H9 (cell line): ENCODE measurements around the gene DHCR7. TPM values are rescaled to one million over a fixed set of nuclear protein-coding genes. Genes with fewer than 3 reads are reported as not detected.

Experiments used
- DNase-seq: peaks from one replicate; pipeline ENCODE4 v3.0.0-alpha.2; 2017
- H2AFZ ChIP-seq: one replicate; pipeline ENCODE4 v1.6.1; 2013; ENCODE audit warnings: mild to moderate bottlenecking, low read length, control low read depth, moderate library complexity
- H2AK5ac ChIP-seq: 2 replicates; pipeline ENCODE4 v1.6.1; 2013; ENCODE audit warnings: low read length, control low read depth, mixed read lengths; ENCODE audit not compliant: insufficient read length
- H2BK120ac ChIP-seq: one replicate; pipeline ENCODE4 v1.6.1; 2013; ENCODE audit warnings: low read depth, mild to moderate bottlenecking, low read length, control low read depth, inconsistent platforms; ENCODE audit not compliant: poor library complexity, severe bottlenecking
- H2BK12ac ChIP-seq: 2 replicates; pipeline ENCODE4 v1.6.1; 2013; ENCODE audit warnings: low read length, control low read depth, mixed read lengths, low read depth; ENCODE audit not compliant: insufficient read length
- H2BK15ac ChIP-seq: 2 replicates; pipeline ENCODE4 v1.6.1; 2013; ENCODE audit warnings: low read depth, low read length, control low read depth
- H2BK20ac ChIP-seq: one replicate; pipeline ENCODE4 v1.6.1; 2013; ENCODE audit warnings: low read depth, mild to moderate bottlenecking, low read length, control low read depth, inconsistent platforms; ENCODE audit not compliant: poor library complexity, severe bottlenecking
- H2BK5ac ChIP-seq: 2 replicates; pipeline ENCODE4 v1.6.1; 2013; ENCODE audit warnings: low read length, control low read depth, mixed read lengths; ENCODE audit not compliant: insufficient read length
- H3K14ac ChIP-seq: 2 replicates; pipeline ENCODE4 v1.6.1; 2013; ENCODE audit warnings: low read length, control low read depth; ENCODE audit not compliant: insufficient read depth
- H3K18ac ChIP-seq: 2 replicates; pipeline ENCODE4 v1.6.1; 2013; ENCODE audit warnings: low read depth, mild to moderate bottlenecking, mixed read lengths, low read length, control low read depth; ENCODE audit not compliant: insufficient read length
- H3K23ac ChIP-seq: 2 replicates; pipeline ENCODE4 v1.6.1; 2013; ENCODE audit warnings: low read length, control low read depth, mixed read lengths, low read depth; ENCODE audit not compliant: insufficient read length
- H3K23me2 ChIP-seq: 2 replicates; pipeline ENCODE4 v1.6.1; 2013; ENCODE audit warnings: low read depth, mild to moderate bottlenecking, mixed read lengths, low read length, control low read depth; ENCODE audit not compliant: insufficient read length, poor library complexity, severe bottlenecking
- H3K27ac ChIP-seq: 2 replicates; pipeline ENCODE4 v1.5.1; 2013; ENCODE audit warnings: low read length, control low read depth, mixed read lengths, low read depth; ENCODE audit not compliant: insufficient read length
- H3K27me3 ChIP-seq: 2 replicates; pipeline ENCODE4 v1.6.1; 2013; ENCODE audit warnings: low read length, control low read depth, inconsistent platforms; ENCODE audit not compliant: insufficient read depth
- H3K4ac ChIP-seq: 2 replicates; pipeline ENCODE4 v1.6.1; 2013; ENCODE audit warnings: low read depth, mild to moderate bottlenecking, control low read depth, inconsistent platforms, low read length, moderate library complexity
- H3K4me1 ChIP-seq: 2 replicates; pipeline ENCODE4 v1.6.1; 2013; ENCODE audit warnings: low read length, control low read depth, inconsistent platforms; ENCODE audit not compliant: insufficient read depth
- H3K4me2 ChIP-seq: 2 replicates; pipeline ENCODE4 v1.6.1; 2013; ENCODE audit warnings: low read length, control low read depth, mixed read lengths; ENCODE audit not compliant: insufficient read length, insufficient read depth
- H3K56ac ChIP-seq: 2 replicates; pipeline ENCODE4 v1.6.1; 2013; ENCODE audit warnings: low read depth, mild to moderate bottlenecking, mixed read lengths, low read length, control low read depth; ENCODE audit not compliant: insufficient read length
- H3K79me1 ChIP-seq: 2 replicates; pipeline ENCODE4 v1.6.1; 2013; ENCODE audit warnings: low read depth, mild to moderate bottlenecking, moderate library complexity, low read length, control low read depth, inconsistent platforms; ENCODE audit not compliant: insufficient read depth, poor library complexity, severe bottlenecking
- H3K79me2 ChIP-seq: 2 replicates; pipeline ENCODE4 v1.6.1; 2013; ENCODE audit warnings: low read length, control low read depth, inconsistent platforms; ENCODE audit not compliant: insufficient read depth
- H3K9ac ChIP-seq: 2 replicates; pipeline ENCODE4 v1.6.1; 2013; ENCODE audit warnings: low read length, control low read depth, mixed read lengths; ENCODE audit not compliant: insufficient read length; ENCODE audit errors: extremely low read depth
- H3K9me3 ChIP-seq: one replicate; pipeline ENCODE4 v1.6.1; 2013; ENCODE audit warnings: low read depth, low read length, inconsistent platforms; ENCODE audit not compliant: control insufficient read depth
- H3T11ph ChIP-seq: one replicate; pipeline ENCODE4 v1.6.1; 2013; ENCODE audit warnings: mild to moderate bottlenecking, low read length, control low read depth, inconsistent platforms
- H4K20me1 ChIP-seq: one replicate; pipeline ENCODE4 v1.6.1; 2013; ENCODE audit not compliant: control insufficient read depth, insufficient read length, insufficient read depth
- H4K5ac ChIP-seq: 2 replicates; pipeline ENCODE4 v1.6.1; 2013; ENCODE audit warnings: low read depth, mild to moderate bottlenecking, mixed read lengths, low read length, control low read depth; ENCODE audit not compliant: insufficient read length
- H4K8ac ChIP-seq: replicated peaks from 2 replicates; pipeline ENCODE4 v1.6.1; 2013; ENCODE audit warnings: low read length, control low read depth, mixed read lengths, low read depth; ENCODE audit not compliant: insufficient read length
- H4K91ac ChIP-seq: 2 replicates; pipeline ENCODE4 v1.6.1; 2013; ENCODE audit warnings: low read depth, mild to moderate bottlenecking, moderate library complexity, mixed read lengths, low read length, control low read depth; ENCODE audit not compliant: insufficient read length
- H3K27ac Mint-ChIP-seq, 3 experiments: 2 replicates in 2 of 3; 3 replicates in 1 of 3; pipeline ENCODE4 v1.8.0; 2020 to 2021; ENCODE audit warnings: mixed read lengths in 3 of 3, mild to moderate bottlenecking in 1 of 3, moderate library complexity in 1 of 3
- H3K27me3 Mint-ChIP-seq: 2 replicates; pipeline ENCODE4 v1.8.0; 2021; ENCODE audit warnings: low read depth, mild to moderate bottlenecking, moderate library complexity, mixed read lengths
- H3K36me3 Mint-ChIP-seq, 3 experiments: 2 replicates in 2 of 3; 3 replicates in 1 of 3; pipeline ENCODE4 v1.8.0; 2020 to 2021; ENCODE audit warnings: low read depth in 3 of 3, mixed read lengths in 3 of 3; ENCODE audit not compliant: insufficient read depth in 1 of 3
- H3K4me1 Mint-ChIP-seq, 2 experiments: 2 replicates each; pipeline ENCODE4 v1.8.0; 2020; ENCODE audit warnings: mixed read lengths in 2 of 2
- H3K4me3 Mint-ChIP-seq, 2 experiments: 2 replicates in 1 of 2; 3 replicates in 1 of 2; pipeline ENCODE4 v1.8.0; 2020 to 2021; ENCODE audit warnings: mild to moderate bottlenecking in 2 of 2, mixed read lengths in 2 of 2, moderate library complexity in 1 of 2
- H3K9me3 Mint-ChIP-seq, 2 experiments: 2 replicates in 1 of 2; 3 replicates in 1 of 2; pipeline ENCODE4 v1.8.0; 2020; ENCODE audit warnings: mild to moderate bottlenecking in 2 of 2, mixed read lengths in 2 of 2, moderate library complexity in 1 of 2
- CTCF ChIP-seq: fragments of 200-600 bp; sonication (generic); conservative IDR thresholded peaks from 3 replicates; pipeline ENCODE4 v1.8.0; 2021; ENCODE audit warnings: antibody characterized with exemption, mild to moderate bottlenecking
- WGBS: extraction: QIAGEN DNeasy Blood & Tissue Kit; methylation state at CpG from one replicate; pipeline ENCODE4 v1.1.7; 2013; ENCODE audit warnings: missing lambda C conversion rate, low lambda C conversion rate, mixed read lengths; ENCODE audit not compliant: insufficient read length; ENCODE audit errors: extremely low coverage; 5-methylcytosine and 5-hydroxymethylcytosine counted together
- total RNA-seq: library from RNA; stranded (reverse); gene quantifications from 2 replicates; pipeline ENCODE4 v1.2.1, GENCODE V29; 2021

The DHCR7 gene
- total RNA-seq, 1 experiment from 2014 or later: 124 TPM

- no peak overlapping the region for H3K4ac ChIP-seq
- no peak overlapping the region for H3K27ac Mint-ChIP-seq
- no peak overlapping the region for H4K91ac ChIP-seq
- no peaks in the 10 kb centered on the region for H3K9me3 ChIP-seq
- H4K20me1 ChIP-seq: no peaks in the 10 kb centered on the region
- no peak overlapping the region for H3K27ac ChIP-seq
- no peak overlapping the region for H2BK20ac ChIP-seq
- H2AFZ ChIP-seq: no peak overlapping the region
- H2AK5ac ChIP-seq: no peak overlapping the region
- no peak overlapping the region for H3K14ac ChIP-seq
- H3K4me1 Mint-ChIP-seq: peaks cover 0 to 4% of the 10 kb centered on the region in 2 experiments; a peak in 1 of 4 replicates
- no peak overlapping the region for H4K8ac ChIP-seq
- H2BK15ac ChIP-seq: no peak overlapping the region
- no peak overlapping the region for H2BK5ac ChIP-seq
- no peak overlapping the region for H3K4me3 Mint-ChIP-seq
- H3K23ac ChIP-seq: no peak overlapping the region
- peaks cover 7 to 21% of the 10 kb centered on the region in 2 experiments; a peak in 4 of 5 replicates for H3K9me3 Mint-ChIP-seq
- H3K18ac ChIP-seq: no peak overlapping the region
- H3K27me3 ChIP-seq: no peaks in the 10 kb centered on the region
- no peak overlapping the region for H3K56ac ChIP-seq
- no peaks in the 10 kb centered on the region for H3K4me1 ChIP-seq
- peaks cover 0 to 13% (median 0%) of the 10 kb centered on the region in 3 experiments; a peak in 2 of 7 replicates for H3K36me3 Mint-ChIP-seq
- no peaks in the 10 kb centered on the region for H3K79me2 ChIP-seq
- no peak overlapping the region for H4K5ac ChIP-seq
- DNase-seq: no peak
- H2BK12ac ChIP-seq: no peak overlapping the region
- no peak for TF ChIP-seq CTCF
- no peaks in the 10 kb centered on the region for H3K23me2 ChIP-seq
- H3K4me2 ChIP-seq: no peak overlapping the region
- H3K9ac ChIP-seq: no peak overlapping the region
- peaks cover 53% of the 10 kb centered on the region for H3K27me3 Mint-ChIP-seq
- H3K79me1 ChIP-seq: no peaks in the 10 kb centered on the region
- no peak overlapping the region for H3T11ph ChIP-seq
- no peak overlapping the region for H2BK120ac ChIP-seq
- WGBS: no CpG with 5 or more reads among the region's 5 CpGs
Observed at GRCh38 chr11:71391352-71391751, 56.8 kb downstream of the DHCR7 start.
